Retina (tissue), 1 donor: Measurements from ENCODE around the gene MAP3K8.

ENCODE experiments used
- DNase-seq: peaks from one replicate; pipeline ENCODE4 v3.0.0-alpha.2; 2016

The MAP3K8 gene

DNA sequence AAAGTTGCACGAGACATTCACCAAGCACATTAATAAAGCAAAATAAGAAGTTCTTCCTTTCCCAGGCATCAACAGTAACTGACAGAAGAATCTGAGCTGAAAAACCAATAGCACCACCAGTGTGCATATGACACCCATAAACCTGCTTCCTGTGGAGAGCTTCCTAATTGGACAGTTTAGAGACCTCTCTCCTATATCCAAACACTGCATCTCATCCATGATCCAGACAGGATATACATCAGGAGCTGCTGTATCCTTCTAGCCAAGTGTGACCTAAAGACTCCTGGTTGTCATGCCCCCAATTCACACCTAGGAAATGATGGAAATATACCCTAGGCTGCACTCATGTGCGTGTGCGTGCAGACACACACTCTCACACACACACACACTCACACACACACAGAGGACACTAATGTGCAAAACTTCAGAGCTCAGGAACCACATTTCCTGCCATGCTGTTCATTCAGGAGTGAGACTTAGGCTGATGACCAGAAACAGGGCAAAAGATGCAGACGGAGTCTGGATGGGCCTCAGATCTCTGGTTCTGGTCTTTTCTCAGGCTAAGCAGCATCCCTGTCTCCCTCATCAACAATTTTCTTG lies 58.0 kb downstream of the MAP3K8 start:
- DNase-seq, result no peak

DNA sequence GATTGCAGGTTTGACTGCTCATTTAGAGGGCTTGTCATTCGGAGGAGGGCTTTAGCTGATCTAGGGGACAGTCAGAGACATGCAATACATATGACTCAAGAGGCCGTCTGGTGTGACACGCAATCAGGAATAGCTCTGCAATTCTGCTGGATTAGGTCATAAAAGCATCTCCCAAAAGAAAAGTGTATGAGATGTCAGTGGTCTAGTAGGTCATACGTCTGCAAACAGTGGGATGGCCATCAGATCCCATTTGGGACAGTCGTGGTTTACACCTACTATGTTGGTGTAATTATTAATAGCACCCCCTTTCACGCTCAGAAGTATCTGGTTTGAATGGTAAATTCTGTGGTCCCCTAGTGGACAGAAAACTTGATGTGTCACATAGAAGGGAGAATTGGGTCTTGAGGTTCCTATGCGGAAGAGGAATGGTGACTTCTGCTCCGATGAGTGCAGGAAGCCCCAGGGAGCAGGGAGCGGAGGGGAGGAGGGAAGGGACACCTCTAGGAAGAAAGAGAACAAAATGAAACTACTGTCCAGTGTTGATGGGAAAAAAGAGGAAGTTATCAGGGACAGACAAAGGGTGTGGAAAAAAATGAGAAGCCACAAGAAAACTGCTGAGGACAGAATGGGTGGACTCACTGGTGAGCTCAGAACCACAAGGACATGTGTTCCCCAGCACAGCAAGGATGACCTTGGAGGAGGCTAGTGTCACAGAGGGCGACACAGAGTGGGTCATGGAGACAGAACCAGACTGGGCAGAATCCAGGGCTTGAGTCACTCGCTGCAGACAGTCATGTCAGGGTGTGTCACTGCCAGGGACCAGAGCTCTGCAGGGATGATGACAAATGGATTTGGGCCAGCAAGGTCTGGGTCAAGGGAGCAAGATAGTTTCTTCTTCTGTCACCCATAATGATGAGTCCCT lies 59.9 kb downstream of the MAP3K8 start:
- DNase-seq, result no peak

DNA sequence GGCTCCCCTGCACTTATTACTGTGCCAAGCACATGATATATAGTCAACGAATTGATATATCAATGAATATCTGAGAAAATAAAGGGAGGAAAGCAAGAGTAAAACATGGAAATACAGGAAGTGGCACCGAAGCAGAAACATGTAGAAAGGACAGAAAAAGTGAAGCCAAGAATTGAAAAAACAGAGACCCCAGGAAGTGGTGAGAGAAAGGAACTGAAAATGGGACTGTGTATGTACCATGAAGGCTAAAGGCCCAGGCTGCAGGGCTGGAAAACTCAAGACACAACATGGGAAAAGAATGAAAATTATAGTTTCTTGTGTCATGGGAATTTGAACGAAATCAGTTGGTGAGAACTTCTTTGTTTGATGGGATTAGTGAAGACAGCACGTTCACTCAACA lies 60.6 kb downstream of the MAP3K8 start:
- no peak for DNase-seq

DNA sequence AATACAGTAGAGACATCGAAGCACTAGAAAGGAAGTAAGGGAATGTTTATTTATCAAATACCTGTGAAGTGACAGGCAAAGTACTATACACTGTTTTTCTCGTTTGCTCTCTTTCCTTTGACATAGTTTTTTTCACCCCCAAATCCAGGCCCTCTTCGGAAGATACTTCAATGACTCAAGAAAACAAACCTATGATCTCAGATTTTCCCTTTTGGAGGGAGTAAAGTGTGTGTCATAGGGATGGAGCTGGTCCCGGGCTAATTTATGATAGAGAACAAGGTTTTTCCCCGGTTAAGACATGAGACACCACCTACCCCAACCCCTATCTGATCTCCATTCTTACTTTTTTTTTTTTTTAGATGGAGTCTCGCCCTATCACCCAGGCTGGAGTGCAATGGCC lies 61.7 kb downstream of the MAP3K8 start:
- no peak for DNase-seq

DNA sequence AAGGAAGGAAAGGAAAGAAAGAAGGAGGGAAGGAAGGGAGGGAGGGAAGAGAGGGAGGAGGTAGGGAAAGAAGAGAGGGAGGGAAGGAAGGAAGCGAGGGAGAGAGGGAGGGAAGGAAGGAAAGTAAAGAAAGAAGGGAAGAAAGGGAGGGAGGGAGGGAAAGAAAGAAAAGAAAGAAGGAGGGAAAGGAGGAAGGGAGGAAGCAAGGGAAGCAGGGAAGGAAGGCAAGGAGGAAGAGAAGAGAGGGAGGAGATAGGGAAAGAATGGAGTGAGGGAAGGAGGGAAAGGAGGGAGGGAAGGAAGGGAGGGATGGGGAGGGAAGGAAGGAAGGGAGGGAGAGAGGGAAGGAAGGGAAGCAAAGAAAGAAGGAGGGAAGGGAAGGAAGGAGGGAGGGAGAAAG lies 65.8 kb downstream of the MAP3K8 start:
- no peak for DNase-seq

DNA sequence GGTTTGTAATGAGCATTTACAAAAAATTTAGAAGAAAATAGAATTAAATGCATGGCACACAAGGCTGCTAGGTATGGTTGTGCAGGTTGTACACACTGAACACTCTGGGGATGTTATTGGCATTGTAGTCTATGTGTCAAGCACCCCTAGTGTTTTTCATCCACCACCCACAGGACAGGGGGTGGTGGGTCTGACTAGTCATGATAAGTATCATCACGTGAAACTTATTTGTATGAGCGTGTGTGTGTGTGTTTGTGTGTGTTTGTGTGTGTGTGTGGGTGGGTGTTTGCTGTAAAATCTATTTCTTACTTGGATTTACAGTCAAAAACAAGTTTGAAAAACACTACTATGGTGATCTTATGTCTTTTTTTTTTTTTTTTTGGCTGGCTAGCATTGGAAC lies 66.5 kb downstream of the MAP3K8 start:
- no peak for DNase-seq

DNA sequence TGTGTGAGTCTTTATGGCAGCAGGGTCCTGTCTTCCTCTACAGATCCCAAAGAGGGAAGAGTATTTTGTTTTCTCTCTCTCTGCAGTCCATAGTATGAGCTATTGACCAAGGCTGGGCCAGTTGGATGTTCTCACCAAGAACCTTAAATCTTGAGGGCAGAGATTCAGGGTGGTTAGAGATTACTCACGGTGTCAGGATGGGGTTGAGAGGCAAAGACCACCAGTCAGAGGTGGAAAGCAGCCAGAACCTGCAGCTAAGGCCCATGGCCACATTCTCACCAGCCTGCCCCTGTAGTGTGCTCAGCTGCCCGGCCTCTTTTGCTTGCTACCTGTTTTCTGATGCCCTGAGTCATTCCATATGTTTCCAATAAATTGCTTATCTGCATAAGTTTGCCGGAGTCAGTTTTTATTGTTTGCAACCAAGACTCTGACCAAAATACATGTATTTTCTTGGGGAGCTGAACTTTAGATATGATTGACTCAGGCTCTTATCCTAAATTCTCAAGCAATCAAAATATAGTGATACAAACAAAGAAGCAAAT lies 67.0 kb downstream of the MAP3K8 start:
- no peak for DNase-seq

DNA sequence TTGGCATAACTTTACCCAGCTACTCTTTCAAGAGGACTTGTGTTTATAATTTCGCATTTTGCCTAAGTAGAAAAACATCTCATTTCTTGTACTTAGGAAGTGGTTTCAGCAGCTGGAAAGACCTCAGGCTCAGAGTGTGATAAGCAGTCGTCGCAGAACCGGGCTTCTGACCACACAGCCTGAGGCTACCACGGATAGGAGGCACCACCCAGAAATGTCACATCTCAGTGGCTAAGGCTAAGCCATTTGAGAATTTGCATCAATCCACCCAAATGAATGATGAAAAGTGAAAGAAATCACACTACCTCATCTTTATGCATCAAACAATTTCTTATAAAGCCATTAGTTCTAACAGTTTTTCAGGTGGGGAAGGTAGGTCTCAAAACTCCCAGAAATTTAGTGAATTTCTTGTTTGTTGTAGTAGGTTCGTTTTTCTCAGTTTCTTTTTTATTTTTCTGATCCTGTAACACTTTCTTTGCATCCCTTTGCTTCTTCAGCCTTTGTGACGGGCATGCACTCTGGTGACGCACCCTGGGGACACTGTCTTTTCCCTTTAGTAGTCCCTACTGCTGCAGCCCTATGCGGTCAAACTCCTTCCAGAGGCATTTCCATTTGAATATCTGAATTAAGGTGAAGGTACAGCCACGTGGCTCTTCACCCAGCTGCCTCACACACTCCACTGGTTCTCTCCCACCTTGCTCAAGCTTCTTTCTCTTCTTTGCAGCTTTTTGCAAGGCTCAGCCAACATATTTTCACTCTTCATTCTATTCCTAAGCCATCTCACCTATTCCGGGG lies 68.5 kb downstream of the MAP3K8 start:
- no peak for DNase-seq

DNA sequence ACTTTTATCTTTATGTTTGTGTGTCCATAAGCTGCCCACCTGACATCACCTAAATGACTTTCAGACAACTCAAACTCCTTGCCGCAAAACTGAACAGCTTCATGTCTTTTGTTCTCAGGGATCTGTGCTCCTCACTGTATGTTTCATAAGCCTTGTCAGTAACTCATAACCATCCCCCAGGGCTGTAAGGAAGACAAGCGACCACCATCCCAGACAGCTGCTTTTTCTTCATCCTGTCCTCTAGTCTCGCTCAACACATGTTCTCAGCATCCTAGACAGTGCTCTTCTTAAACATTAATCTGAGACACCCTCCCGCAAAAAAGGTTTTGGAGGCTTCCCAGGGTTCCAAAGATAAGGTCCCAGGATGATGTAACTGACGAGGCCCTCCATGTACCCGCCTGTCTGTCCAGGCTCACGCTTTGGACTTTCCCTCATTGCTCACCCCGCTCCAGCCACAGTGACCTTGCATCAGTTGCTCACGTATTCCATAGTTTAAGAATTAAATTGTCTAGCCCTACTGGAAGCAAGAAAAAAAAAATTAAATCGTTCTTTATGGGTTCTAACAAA lies 69.8 kb downstream of the MAP3K8 start:
- DNase-seq, result no peak

DNA sequence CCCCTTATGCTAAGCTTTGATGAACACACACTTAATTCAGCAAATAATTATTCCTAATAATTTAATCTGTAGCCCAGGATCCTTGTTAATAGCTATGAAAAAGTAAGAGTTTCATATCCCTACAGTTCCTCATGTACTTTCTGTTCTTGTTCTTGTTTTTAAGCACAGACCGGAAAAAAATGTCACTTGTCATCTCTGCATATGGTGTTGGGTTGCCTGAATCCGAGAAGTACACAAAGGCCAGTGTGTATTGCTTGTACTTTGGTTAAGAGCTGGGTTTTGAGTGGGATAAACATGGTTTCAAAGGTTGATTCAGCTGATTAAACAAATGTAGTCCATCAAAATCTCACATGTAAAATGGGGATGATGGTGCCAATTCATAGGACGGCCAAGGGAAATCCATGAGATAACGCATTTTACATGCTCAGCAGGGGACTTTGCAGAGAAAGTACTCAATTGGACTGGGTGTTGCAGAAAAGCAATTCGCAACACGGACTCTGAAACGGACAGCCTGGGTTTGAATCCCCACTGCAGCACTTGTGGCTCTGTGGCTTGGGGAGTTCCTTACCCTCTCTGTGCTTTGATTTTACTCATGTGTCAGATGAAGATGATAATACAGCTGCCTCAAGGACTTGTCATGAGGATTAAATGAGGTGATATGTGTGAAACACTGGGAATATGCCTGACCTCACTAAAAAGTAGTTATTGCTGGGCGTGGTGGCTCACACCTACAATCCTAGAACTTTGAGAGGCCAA lies 71.7 kb downstream of the MAP3K8 start:
- DNase-seq, result no peak

DNA sequence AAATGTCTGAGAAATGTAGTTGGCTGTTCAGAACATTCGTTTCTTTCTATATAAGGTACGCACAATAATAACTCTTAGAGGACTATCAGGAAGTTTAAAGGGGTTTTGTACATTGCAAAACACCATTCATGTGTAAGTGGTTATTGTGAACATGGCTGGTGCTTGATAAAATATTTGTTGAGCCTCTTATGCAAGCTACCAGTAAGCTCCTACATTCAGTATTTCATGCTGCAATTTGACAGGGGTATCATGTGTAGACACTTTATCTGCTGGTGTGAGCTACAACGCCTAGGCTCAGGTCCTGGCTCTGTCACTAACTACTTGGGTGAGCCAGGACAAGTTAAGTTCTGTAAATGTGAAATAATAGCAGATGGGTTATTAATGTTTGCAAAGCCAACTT lies 75.5 kb downstream of the MAP3K8 start:
- no peak for DNase-seq

DNA sequence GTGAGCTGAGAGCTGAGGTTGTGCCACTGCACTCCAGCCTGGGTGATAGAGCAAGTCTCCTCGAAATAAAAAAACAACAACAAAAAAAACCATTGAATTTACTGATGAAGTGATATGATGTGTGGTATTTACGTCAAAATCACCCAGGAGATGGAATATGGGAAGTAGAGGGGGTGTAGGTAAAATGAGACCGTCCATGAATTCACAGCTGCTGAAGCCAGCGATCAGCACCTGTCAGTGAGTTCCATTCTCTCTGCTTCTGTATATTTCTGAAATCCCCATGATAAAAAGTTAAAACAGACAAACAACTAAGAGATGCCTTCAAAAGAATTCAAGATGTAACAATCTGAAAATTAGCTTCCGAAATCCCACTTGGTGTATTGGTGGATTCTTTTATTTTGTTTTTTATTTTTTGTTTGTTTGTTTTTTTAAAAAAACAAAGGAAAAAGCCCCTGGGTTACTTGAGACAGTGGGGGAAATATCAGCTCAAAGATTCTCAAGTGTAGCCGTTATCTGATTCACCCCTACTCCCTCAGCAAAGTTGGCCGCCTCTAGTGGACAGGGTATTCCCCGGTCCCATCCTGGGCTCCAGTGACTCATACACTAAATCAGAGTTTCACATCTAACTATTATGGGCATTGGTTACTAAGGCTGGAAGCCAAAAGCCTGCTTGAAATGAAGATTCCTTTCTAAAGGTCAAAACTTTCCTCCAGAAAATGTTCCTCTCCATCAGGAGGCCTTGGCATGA lies 76.4 kb downstream of the MAP3K8 start:
- DNase-seq, result no peak

DNA sequence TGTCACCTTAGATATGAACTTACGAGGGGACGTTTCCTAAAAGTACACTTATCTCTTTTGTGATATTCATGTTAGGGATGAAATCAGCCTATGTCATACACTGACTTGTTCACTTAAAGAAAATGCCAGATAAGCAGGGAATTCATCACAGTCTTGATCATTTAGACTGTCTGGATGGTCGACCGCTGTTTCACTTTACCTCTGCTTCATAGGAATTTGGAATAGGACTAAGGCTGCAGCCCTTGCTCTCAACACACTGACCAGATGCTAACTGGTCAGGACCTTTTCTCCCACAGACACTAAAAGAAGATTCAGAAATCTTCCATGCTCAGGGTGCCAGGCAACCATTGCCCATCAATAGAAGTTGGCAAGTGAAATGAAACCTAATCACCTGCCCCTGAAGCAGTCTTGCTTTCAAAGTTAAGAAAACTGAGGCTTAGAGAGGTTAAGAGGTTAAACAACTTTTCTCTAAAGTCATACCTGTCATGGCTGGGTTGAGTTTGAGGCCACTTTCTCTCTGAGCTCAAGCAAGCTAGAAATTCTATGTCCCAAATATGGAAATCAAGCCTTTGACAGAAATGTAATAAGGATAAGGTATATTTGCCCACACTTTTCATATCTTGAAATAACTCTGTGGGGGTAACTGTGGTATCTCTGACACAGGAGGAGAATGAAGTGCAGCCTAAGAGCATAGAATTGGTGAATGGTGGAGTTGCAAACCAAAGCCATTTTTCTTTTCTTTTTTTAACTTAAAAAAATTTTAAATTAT lies 77.1 kb downstream of the MAP3K8 start:
- DNase-seq, result no peak
